Mucosa of descending colon (tissue), 3 donors: ENCODE data around the gene WNT16. TPM values are rescaled to one million over a fixed set of nuclear protein-coding genes. Genes with fewer than 3 reads are reported as not detected.
A peak's percentile ranks its signal among the peaks of the same experiment; 100 is the strongest.

Source experiments
- ATAC-seq: fragments of 200-7000 bp; cut with Tn5 transposase; one replicate; pipeline ENCODE4 v1.9.1; 2020; ENCODE audit warnings: mild to moderate bottlenecking, moderate library complexity
- DNase-seq, 3 donors: peaks; one replicate each; pipeline ENCODE4 v3.0.0-alpha.2; 2020
- H3K36me3 ChIP-seq: fragments of 200-600 bp; one replicate; pipeline ENCODE4 v1.8.0; 2021; ENCODE audit warnings: low read depth, mild to moderate bottlenecking
- H3K4me1 ChIP-seq: fragments of 200-600 bp; one replicate; pipeline ENCODE4 v1.8.0; 2021; ENCODE audit warnings: low read depth, mild to moderate bottlenecking
- H3K4me3 ChIP-seq: fragments of 200-600 bp; one replicate; pipeline ENCODE4 v1.8.0; 2021; ENCODE audit warnings: mild to moderate bottlenecking
- H3K9me3 ChIP-seq: fragments of 200-600 bp; one replicate; pipeline ENCODE4 v1.8.0; 2021; ENCODE audit warnings: mild to moderate bottlenecking
- CTCF ChIP-seq: fragments of 200-600 bp; IDR thresholded peaks from one replicate; pipeline ENCODE4 v1.8.0; 2022; ENCODE audit warnings: antibody characterized with exemption, mild to moderate bottlenecking
- intact Hi-C, 2 donors: fragments of 100-400 bp; cut with DNase I in 1 of 2; cut with micrococcal nuclease in 1 of 2; formaldehyde crosslinking; loops; one replicate each; pipeline versions ENCODE4 v1.11.0 to v1.11.1; 2022; cut with DNase I, micrococcal nuclease
- total RNA-seq, 3 donors: library from RNA; stranded (reverse); fragmentation: NEBNext Ultra II Directional in 2 of 3; extraction: Animal tissue kit (Norgen Biotek cat#: 25700) in 2 of 3; gene quantifications; one replicate each; pipeline versions ENCODE4 v1.2.1 to v1.2.4, GENCODE V29; 2021 to 2023
- donor health status: DM: no; HTN: no; CAD: no; lungs with moderate emphysema.
- donor health status: DM: no; HTN: no; CAD: no.
- donor health status: DM: no; HTN: yes; CAD: no.

Gene WNT16
- total RNA-seq, 3 donors from 2014 or later: 1.4 TPM; not detected in 2

GRCh38 chr7:121297843-121298242 lies 31.0 kb upstream of the WNT16 start:
- Histone ChIP-seq H3K4me1 (no peaks in the 10 kb centered on the region), H3K9me3 (no peaks in the 10 kb centered on the region), H3K36me3 (no peaks in the 10 kb centered on the region), H3K4me3 (no peak overlapping the region)
- no peak for DNase-seq
- intact Hi-C loops: no loop called here
- no peak for TF ChIP-seq CTCF
- no peak for ATAC-seq

GRCh38 chr7:121298831-121299239 lies 30.0 kb upstream of the WNT16 start:
- Histone ChIP-seq H3K36me3 (no peaks in the 10 kb centered on the region), H3K4me1 (no peaks in the 10 kb centered on the region), H3K9me3 (no peaks in the 10 kb centered on the region), H3K4me3 (no peak overlapping the region)
- TF ChIP-seq CTCF: no peak
- intact Hi-C loops: no loop called here
- no peak for DNase-seq
- ATAC-seq: no peak

GRCh38 chr7:121300685-121301420 lies 27.9 kb upstream of the WNT16 start:
- Histone ChIP-seq H3K4me1 (no peaks in the 10 kb centered on the region), H3K9me3 (no peaks in the 10 kb centered on the region), H3K4me3 (no peak overlapping the region), H3K36me3 (no peaks in the 10 kb centered on the region)
- ATAC-seq: no peak
- no peak for DNase-seq
- intact Hi-C loops: no loop called here
- TF ChIP-seq CTCF: no peak

GRCh38 chr7:121301446-121302213 lies 27.2 kb upstream of the WNT16 start:
- H3K4me3 ChIP-seq: no peak overlapping the region
- H3K9me3 ChIP-seq: no peaks in the 10 kb centered on the region
- H3K4me1 ChIP-seq: no peaks in the 10 kb centered on the region
- no peak for TF ChIP-seq CTCF
- DNase-seq: no peak
- no peaks in the 10 kb centered on the region for H3K36me3 ChIP-seq
- intact Hi-C loops: no loop called here
- no peak for ATAC-seq

- DNase-seq (no peak), ATAC-seq (peak; percentile 50)
- no peak for TF ChIP-seq CTCF
- Histone ChIP-seq H3K4me3 (no peak overlapping the region), H3K36me3 (no peaks in the 10 kb centered on the region), H3K4me1 (no peaks in the 10 kb centered on the region), H3K9me3 (no peaks in the 10 kb centered on the region)
- intact Hi-C loops: no loop called here
Measured at GRCh38 chr7:121302214-121302745, 26.5 kb upstream of the WNT16 start.
